ENCODE results near the gene APBA2.

Gene APBA2

DNA sequence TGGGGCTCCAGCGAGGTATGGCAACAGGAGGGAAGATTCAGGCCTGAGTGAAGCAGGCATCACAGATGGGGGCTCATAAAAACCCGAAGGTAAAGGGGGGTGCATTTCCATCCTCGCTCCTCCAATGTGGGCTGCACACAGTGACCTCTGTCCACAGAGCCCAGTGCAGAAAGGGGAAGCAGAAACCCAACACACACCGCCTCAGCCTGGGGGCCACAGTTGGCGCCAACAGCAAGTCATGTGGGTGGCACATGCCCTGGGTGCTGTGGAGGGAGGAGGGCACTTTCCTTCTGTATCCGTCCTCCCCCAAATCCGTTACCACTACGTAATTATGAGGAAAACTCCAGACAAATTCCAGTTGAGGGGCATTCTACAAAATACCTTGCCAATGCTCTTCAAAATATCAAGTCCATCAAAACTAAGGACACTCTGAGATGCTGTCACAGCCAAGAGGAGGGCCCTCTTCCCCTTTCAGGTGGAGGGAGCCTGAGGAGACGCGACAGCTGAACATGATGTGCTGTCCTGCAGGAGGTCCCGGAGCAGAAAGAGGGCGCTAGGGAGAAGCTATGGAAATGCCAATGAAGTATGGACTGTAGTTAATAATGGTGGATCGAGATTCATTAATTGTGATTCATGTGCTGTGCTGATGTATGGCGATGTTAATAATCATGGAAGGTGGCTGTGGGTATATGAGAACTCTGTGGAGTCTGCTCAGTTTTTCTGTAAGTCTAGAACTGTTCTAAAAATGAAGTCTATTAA is 16.4 kb downstream of the APBA2 start:
- TF ChIP-seq, protein P1, sequence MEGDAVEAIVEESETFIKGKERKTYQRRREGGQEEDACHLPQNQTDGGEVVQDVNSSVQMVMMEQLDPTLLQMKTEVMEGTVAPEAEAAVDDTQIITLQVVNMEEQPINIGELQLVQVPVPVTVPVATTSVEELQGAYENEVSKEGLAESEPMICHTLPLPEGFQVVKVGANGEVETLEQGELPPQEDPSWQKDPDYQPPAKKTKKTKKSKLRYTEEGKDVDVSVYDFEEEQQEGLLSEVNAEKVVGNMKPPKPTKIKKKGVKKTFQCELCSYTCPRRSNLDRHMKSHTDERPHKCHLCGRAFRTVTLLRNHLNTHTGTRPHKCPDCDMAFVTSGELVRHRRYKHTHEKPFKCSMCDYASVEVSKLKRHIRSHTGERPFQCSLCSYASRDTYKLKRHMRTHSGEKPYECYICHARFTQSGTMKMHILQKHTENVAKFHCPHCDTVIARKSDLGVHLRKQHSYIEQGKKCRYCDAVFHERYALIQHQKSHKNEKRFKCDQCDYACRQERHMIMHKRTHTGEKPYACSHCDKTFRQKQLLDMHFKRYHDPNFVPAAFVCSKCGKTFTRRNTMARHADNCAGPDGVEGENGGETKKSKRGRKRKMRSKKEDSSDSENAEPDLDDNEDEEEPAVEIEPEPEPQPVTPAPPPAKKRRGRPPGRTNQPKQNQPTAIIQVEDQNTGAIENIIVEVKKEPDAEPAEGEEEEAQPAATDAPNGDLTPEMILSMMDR (IDR thresholded peaks at IDR 0.05; ENCODE audit: control insufficient read depth, extremely low read depth, insufficient read depth) = no peak
- H3K4me3 ChIP-seq (ENCODE audit: low read depth, low read length) = no peak overlapping the region
- no peak for DNase-seq (ENCODE audit: low read depth)

DNA sequence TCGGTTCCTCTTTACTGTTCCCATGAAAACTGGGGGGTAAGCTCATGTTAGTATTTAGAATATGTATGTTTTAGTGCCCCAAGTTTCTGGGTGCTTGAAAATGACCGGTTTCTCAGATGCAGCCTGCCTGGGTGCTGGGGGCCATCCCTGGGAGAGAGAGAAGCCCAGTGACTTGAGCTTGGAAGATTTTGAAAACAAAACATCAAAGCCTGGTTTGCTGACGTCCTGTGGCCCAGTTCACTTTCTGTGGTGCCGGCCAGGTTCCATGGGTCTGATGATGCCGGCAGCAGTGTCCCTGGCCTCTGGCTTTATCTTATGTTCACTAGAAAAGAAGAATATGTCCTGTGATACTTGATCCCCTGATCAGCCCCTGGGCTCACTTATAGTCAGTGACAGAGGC is 17.1 kb downstream of the APBA2 start:
- DNase-seq (ENCODE audit: low read depth) = no peak
- TF ChIP-seq, protein P1 (IDR thresholded peaks at IDR 0.05; ENCODE audit: control insufficient read depth, extremely low read depth, insufficient read depth) = no peak
- H3K4me3 ChIP-seq (ENCODE audit: low read depth, low read length) = no peak overlapping the region

DNA sequence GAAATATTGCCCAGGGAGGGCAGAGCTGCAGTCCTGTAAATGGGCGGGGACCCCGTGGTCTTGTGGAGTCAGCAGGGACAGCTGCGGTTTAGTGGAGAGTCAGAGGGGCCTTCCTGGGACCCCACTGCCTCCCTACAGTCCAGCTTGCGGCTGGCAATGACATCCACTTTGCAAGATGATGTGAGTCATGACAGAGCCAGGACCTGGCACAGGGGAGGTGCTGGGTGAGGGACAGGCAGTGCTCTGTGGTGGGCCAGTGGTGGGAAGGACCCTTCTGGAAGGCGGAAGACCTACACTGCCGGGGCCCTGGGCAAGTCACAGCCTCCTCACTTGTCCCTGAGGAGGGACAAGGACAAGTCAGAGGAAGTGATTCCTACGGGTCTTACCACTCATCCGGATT is 17.8 kb downstream of the APBA2 start:
- no peak for DNase-seq (ENCODE audit: low read depth)
- no peak overlapping the region for H3K4me3 ChIP-seq (ENCODE audit: low read depth, low read length)
- TF ChIP-seq, protein P1 (IDR thresholded peaks at IDR 0.05; ENCODE audit: control insufficient read depth, extremely low read depth, insufficient read depth) = no peak

DNA sequence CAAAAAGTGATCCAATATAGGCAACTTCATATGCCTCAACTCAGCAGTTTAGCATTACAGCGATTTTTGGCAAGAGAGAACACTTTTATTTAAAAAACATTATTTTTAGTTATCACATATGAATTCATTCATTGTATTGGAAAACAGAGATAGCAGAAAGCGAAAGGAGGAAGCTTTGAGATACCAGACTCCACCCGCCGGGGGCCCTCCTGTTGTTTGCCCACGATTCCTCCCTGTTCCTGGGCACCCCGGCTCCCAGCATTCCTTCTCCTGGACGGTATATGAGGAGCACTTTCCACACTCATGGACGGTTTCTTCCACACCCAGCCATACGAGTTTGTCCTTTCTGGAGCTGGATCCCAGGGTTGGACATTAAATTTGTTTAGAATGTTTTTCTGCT is 18.2 kb downstream of the APBA2 start:
- no peak overlapping the region for H3K4me3 ChIP-seq (ENCODE audit: low read depth, low read length)
- DNase-seq (ENCODE audit: low read depth) = no peak
- TF ChIP-seq, protein P1 (IDR thresholded peaks at IDR 0.05; ENCODE audit: control insufficient read depth, extremely low read depth, insufficient read depth) = no peak

DNA sequence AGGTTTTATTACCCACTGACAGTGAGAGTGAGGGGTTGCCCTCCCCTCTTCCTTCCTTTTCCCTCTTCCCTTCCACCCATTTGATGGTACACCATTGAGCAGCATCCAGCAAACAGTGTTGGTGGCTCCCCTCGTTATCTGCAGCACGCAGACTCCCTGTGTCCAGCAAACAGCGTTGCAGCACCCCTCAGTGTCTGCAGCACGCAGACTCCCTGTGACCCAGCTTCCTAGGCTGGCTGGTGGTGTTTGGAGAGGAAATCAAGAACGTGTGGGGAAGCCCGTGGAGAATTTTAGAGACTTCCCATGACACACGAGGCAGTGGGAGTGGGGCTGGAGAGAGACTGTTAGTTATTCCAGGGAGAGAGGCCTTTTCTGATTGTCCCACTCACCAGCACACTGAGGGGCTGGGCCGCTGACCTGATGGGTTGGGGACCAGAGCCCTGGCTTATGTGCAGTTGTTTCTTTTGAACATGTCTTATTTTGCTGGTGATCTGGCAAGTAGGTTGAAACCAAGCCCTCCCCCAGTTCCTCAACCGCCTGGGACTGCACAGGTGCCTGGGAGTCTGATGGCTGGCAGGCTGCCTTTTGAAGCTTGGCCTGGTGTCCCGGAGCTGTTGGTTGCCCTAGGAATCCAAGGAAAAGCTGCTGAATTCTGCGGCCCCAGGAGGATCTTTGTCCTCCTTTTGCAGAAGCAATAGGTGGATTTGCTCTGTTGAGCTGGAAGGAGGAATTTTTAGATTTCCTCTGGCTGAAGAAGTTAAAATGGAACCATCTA is 19.0 kb downstream of the APBA2 start:
- no peak overlapping the region for H3K4me3 ChIP-seq (ENCODE audit: low read depth, low read length)
- DNase-seq (ENCODE audit: low read depth) = no peak
- TF ChIP-seq, protein P1 (IDR thresholded peaks at IDR 0.05; ENCODE audit: control insufficient read depth, extremely low read depth, insufficient read depth) = no peak

DNA sequence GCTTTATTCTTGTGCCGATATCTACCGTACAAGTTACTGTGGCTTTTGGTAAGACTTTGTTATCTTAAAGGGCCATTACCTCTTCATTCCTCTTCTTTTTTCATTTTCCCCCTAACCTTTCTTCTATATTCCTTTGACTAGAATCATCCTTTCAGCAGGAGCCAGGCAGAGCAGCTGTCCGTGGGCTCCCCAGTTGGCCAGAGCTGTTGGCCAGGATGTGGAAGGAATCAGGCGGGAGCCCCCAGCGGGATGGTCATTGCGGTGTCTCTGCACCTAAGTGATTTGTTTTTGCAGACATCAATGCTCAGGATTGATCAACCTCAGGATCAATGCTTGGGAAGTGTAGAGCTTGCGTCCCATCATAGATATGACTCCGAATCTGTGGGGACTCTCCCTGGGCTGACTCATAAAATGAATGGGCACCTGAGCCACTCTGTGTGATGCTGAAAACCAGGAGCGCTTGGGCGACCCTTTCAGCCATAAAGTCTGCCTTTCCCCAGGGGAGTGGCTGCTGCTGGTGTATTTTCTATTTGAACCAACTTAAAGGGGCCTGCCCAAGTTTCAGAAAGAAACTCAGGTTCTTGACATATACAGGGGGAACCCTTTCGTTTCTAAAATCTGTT is 21.7 kb downstream of the APBA2 start:
- TF ChIP-seq, protein P1 (IDR thresholded peaks at IDR 0.05; ENCODE audit: control insufficient read depth, extremely low read depth, insufficient read depth) = no peak
- no peak overlapping the region for H3K4me3 ChIP-seq (ENCODE audit: low read depth, low read length)
- DNase-seq (ENCODE audit: low read depth) = no peak
